Omental fat pad (tissue), 4 donors: ENCODE results near the gene GPC3. TPM values are rescaled to one million over a fixed set of nuclear protein-coding genes. Genes with fewer than 3 reads are reported as not detected.

ENCODE experiments used
- ATAC-seq: fragments of 150-250 bp; one replicate; pipeline ENCODE4 v1.9.1; 2016; ENCODE audit warnings: mild to moderate bottlenecking, moderate library complexity; ENCODE audit not compliant: low FRiP score
- DNase-seq: peaks from one replicate; pipeline ENCODE4 v3.0.0-alpha.2; 2019; ENCODE audit warnings: low spot score
- total RNA-seq, 4 donors: library from RNA; depleted of rRNA; stranded (reverse); fragments of >200 nt; gene quantifications; one replicate each; pipeline ENCODE4 v1.1.0, GENCODE V29; 2016
- TF ChIP-seq, protein P1 (sequence below), 3 donors: fragments of 450-650 bp; IDR thresholded peaks; one replicate each; pipeline ENCODE4 v1.5.1; 2016 to 2017; ENCODE audit warnings: antibody characterized with exemption in 3 of 3, mild to moderate bottlenecking in 3 of 3, moderate library complexity in 2 of 3

Gene GPC3
- total RNA-seq, 4 donors from 2014 or later, result 48.9 to 146 (median 77.1) TPM

DNA sequence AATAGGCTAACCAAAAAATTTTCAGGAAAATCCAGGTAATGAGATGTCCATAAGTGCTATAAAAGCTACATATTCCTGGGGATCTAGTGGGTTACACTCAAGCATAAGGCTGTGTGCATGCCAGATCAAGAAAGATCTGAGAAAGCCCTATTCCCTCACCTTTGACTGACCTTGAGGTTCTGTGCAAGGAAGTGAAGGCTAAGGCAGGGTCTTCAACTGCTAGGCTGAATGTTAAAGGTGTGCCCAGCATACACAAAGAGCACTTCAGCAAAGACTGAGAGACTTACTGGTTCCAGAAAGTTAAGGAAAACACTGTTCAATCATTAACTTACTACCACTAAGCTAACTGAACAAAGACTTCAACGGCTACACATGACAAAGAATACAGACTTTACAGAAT lies 269.7 kb downstream of the GPC3 start:
- no peak for ATAC-seq
- TF ChIP-seq, protein P1, sequence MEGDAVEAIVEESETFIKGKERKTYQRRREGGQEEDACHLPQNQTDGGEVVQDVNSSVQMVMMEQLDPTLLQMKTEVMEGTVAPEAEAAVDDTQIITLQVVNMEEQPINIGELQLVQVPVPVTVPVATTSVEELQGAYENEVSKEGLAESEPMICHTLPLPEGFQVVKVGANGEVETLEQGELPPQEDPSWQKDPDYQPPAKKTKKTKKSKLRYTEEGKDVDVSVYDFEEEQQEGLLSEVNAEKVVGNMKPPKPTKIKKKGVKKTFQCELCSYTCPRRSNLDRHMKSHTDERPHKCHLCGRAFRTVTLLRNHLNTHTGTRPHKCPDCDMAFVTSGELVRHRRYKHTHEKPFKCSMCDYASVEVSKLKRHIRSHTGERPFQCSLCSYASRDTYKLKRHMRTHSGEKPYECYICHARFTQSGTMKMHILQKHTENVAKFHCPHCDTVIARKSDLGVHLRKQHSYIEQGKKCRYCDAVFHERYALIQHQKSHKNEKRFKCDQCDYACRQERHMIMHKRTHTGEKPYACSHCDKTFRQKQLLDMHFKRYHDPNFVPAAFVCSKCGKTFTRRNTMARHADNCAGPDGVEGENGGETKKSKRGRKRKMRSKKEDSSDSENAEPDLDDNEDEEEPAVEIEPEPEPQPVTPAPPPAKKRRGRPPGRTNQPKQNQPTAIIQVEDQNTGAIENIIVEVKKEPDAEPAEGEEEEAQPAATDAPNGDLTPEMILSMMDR (IDR thresholded peaks at IDR 0.05), result no peak
- no peak for DNase-seq

DNA sequence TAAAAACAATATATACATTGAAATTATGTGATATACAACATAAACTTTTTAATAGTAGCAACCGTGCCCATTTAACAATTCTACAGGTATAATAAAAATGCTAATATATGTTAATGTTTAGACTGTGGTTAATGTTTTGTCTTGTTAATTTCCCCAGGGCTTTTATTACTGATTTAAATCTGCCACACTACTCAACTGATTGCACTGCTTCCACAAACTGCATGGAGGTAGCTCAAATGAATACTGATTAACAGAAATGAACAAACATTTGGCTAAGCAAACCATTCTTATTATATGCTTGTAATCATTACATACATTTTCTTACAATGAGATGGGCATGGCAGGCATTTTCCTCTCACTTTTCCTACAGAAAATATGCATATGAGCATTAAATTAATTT lies 275.9 kb downstream of the GPC3 start:
- TF ChIP-seq, protein P1 (IDR thresholded peaks at IDR 0.05), result no peak
- DNase-seq (no peak), ATAC-seq (no peak)

DNA sequence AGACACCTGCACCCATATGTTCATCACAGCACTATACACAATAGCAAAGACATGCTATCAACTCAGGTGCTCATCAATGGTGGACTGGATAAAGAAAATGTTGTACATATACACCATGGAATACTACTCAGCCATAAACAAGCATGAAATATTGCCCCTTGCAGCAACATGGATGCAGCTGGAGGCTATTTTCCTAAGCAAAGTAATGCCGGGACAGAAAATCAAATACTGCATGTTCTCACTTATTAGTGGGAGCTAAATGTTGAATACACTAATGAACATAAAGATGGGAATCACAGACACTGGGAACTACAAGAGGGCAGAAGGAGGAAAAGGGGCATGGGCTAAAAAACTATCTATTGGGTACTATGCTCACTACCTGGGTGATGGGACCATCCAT lies 278.5 kb downstream of the GPC3 start:
- TF ChIP-seq, protein P1 (IDR thresholded peaks at IDR 0.05), result no peak
- no peak for ATAC-seq
- no peak for DNase-seq

DNA sequence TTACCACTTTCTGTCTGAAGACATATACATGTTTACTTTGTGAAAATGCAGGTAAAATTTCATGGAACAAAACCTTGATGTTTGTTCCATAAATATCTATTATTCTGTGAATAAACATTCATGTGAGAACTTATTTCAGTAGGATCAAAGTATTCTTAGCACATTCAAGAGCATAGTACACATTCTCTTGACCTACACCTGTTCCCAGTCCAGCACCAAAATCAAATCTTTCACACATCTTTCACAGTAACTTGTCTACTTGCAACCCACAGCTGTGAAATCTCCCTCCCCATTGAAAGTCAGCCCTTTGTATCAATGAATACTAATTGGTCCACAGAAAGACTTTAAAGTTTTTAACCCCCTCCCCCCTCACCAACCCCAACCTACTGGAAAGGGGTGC lies 283.2 kb downstream of the GPC3 start:
- no peak for DNase-seq
- TF ChIP-seq, protein P1 (IDR thresholded peaks at IDR 0.05), result no peak
- ATAC-seq, result no peak

DNA sequence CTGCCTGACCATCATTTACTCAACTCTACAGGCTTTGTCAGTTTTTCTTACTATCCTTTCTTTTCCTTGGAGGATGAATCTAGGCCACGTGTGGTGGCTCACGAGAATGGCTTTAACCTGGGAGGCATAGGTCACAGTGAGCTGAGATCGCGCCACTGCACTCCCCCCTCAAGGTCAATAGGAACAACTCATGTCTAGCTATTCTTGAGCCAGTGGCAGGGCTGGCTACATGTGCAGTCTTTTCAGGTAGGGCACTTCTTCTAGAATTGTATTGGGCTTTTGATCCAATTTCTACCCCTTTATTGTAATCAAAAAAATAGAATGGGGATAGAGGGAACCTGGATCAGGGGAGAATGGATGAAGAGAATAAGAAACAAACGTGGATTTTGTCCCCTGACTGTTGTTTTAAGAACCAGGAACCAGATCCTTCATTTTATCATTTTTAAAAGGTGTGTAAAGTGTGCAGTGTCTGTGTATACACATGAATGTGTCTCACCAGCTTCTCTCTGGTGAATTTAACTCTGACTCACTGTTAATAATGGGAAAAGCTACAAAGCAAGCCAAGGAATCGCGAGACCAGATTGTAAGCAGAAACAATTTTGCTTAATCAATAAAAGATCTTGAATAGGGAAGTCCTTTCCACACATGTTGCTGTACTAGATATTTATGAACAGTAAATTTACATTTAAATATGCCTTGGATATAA lies 286.2 kb downstream of the GPC3 start:
- TF ChIP-seq, protein P1 (IDR thresholded peaks at IDR 0.05), result no peak
- no peak for DNase-seq
- ATAC-seq, result no peak

DNA sequence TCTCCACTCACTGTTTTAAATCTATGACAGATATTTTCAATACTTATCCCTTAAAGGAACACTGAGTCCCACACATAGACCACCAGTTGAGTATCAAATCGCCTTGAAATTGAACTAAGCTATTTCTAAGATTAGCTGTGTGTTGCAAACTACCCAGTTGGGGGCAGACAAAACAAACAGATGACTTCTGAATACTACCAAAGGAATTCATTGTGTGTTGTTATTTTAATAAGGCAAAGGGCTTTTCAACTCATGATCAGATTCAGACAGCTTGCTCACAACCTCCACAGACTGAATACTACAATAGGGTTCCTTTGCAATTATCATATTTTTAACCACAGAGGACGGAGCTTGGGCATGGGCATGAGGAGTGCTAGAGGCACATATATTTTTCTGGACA lies 287.1 kb downstream of the GPC3 start:
- TF ChIP-seq, protein P1 (IDR thresholded peaks at IDR 0.05), result no peak
- DNase-seq (no peak), ATAC-seq (no peak)

DNA sequence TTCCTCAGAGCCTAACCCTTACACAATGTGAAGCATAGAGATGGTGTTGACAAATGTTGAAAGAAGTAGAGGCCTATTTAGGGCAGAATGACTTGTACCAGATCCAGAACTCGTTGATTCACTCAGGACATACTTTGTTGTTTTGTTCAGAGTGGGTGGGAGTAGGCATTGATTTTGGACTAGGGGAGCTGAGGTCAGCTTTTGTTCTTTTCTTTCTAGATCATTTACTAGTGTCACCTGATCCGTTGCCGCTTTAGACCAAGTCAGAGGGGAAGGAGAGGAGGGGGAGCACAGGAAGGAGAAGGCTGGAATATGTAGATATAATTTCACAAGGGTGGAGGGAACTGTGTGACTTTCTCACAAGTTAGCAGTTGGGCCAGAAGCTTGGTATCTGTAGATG lies 287.7 kb downstream of the GPC3 start:
- ATAC-seq, result no peak
- TF ChIP-seq, protein P1 (IDR thresholded peaks at IDR 0.05), result no peak
- no peak for DNase-seq
